GM20431 (cell line): ENCODE data around the gene HLA-DPA1.
"Not testable (repeated sequence)": the region's sequence is repeated elsewhere in the genome, so short reads cannot be mapped to it uniquely, and the experiment has no call there.

ENCODE experiments used
- in situ Hi-C: fragments of 300-500 bp; cut with MseI, MboI; formaldehyde crosslinking; loops from one replicate; pipeline ENCODE4 v1.15.0; 2020; ENCODE audit warnings: low sequenced_read_pairs; ENCODE audit not compliant: unreplicated experiment

Gene HLA-DPA1

GRCh38 chr6:33069021-33069738 is 4.3 kb downstream of the HLA-DPA1 start:
- in situ Hi-C loops: no loop called here

GRCh38 chr6:33066917-33067521 is 6.4 kb downstream of the HLA-DPA1 start:
- in situ Hi-C loops: no loop called here

GRCh38 chr6:33065312-33065711 is 8.1 kb downstream of the HLA-DPA1 start:
- in situ Hi-C loops: no loop called here

- in situ Hi-C loops: no loop called here
Measured at GRCh38 chr6:33064723-33065122, 8.7 kb downstream of the HLA-DPA1 start.

- in situ Hi-C loops: not testable (repeated sequence)
Measured at GRCh38 chr6:33063435-33063834, 10.0 kb downstream of the HLA-DPA1 start.

- in situ Hi-C loops: no loop called here
Measured at GRCh38 chr6:33061987-33062386, 11.5 kb downstream of the HLA-DPA1 start.

- in situ Hi-C loops: no loop called here
Measured at GRCh38 chr6:33057222-33058150, 16.0 kb downstream of the HLA-DPA1 start.

GRCh38 chr6:33053230-33053629 is 20.2 kb downstream of the HLA-DPA1 start:
- in situ Hi-C loops: no loop called here

GRCh38 chr6:33052627-33053026 is 20.8 kb downstream of the HLA-DPA1 start:
- in situ Hi-C loops: no loop called here

GRCh38 chr6:33050014-33050810 is 23.2 kb downstream of the HLA-DPA1 start:
- in situ Hi-C loops: no loop called here

GRCh38 chr6:33049323-33050013 is 24.0 kb downstream of the HLA-DPA1 start:
- in situ Hi-C loops: no loop called here

GRCh38 chr6:33040157-33040556 is 33.3 kb downstream of the HLA-DPA1 start:
- in situ Hi-C loops: no loop called here

- in situ Hi-C loops: no loop called here
Measured at GRCh38 chr6:33036535-33036934, 36.9 kb downstream of the HLA-DPA1 start.

- in situ Hi-C loops: no loop called here
Measured at GRCh38 chr6:33034554-33034953, 38.9 kb downstream of the HLA-DPA1 start.

GRCh38 chr6:33030245-33030644 is 43.2 kb downstream of the HLA-DPA1 start:
- in situ Hi-C loops: no loop called here

GRCh38 chr6:33029328-33030184 is 43.9 kb downstream of the HLA-DPA1 start:
- in situ Hi-C loops: no loop called here

- in situ Hi-C loops: no loop called here
Measured at GRCh38 chr6:33028220-33028849, 45.1 kb downstream of the HLA-DPA1 start.

- in situ Hi-C loops: no loop called here
Measured at GRCh38 chr6:33024521-33024920, 48.9 kb downstream of the HLA-DPA1 start.
